ENCODE measurements around the gene CFAP73.

Gene CFAP73

DNA sequence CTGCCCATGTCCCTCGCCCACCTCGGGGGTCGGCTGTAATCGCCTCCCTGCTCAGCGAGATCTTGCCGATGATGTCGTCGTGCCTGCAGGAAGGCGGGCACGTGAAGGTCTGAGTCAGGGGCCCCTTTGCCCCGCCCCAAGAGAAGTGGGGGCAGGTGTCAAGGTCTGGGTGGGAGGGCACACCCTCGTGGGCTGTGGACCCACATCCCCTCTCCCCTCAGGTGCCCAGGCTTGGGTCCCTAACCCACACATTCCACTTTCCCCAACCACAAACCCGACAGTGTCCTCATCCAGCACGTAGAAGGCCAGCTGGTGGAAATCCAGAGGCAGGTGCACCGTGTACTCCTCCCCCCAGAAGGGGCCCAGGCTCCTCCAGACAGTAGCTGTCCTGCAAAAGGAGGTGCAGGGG lies 21.7 kb upstream of the CFAP73 start:
- peaks cover 23% of the 10 kb centered on the region for H3K27me3 Mint-ChIP-seq (ENCODE audit: low read depth)
- no peaks in the 10 kb centered on the region for H3K4me1 Mint-ChIP-seq
- H3K4me3 Mint-ChIP-seq: no peak overlapping the region
- no peaks in the 10 kb centered on the region for H3K36me3 Mint-ChIP-seq (ENCODE audit: low read depth)
- H3K9me3 Mint-ChIP-seq: peaks cover 15% of the 10 kb centered on the region
- H3K27ac Mint-ChIP-seq: no peak overlapping the region
- TF ChIP-seq, protein P1, sequence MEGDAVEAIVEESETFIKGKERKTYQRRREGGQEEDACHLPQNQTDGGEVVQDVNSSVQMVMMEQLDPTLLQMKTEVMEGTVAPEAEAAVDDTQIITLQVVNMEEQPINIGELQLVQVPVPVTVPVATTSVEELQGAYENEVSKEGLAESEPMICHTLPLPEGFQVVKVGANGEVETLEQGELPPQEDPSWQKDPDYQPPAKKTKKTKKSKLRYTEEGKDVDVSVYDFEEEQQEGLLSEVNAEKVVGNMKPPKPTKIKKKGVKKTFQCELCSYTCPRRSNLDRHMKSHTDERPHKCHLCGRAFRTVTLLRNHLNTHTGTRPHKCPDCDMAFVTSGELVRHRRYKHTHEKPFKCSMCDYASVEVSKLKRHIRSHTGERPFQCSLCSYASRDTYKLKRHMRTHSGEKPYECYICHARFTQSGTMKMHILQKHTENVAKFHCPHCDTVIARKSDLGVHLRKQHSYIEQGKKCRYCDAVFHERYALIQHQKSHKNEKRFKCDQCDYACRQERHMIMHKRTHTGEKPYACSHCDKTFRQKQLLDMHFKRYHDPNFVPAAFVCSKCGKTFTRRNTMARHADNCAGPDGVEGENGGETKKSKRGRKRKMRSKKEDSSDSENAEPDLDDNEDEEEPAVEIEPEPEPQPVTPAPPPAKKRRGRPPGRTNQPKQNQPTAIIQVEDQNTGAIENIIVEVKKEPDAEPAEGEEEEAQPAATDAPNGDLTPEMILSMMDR (IDR thresholded peaks at IDR 0.05; ENCODE audit: unreplicated experiment in 3 of 3): no peak

DNA sequence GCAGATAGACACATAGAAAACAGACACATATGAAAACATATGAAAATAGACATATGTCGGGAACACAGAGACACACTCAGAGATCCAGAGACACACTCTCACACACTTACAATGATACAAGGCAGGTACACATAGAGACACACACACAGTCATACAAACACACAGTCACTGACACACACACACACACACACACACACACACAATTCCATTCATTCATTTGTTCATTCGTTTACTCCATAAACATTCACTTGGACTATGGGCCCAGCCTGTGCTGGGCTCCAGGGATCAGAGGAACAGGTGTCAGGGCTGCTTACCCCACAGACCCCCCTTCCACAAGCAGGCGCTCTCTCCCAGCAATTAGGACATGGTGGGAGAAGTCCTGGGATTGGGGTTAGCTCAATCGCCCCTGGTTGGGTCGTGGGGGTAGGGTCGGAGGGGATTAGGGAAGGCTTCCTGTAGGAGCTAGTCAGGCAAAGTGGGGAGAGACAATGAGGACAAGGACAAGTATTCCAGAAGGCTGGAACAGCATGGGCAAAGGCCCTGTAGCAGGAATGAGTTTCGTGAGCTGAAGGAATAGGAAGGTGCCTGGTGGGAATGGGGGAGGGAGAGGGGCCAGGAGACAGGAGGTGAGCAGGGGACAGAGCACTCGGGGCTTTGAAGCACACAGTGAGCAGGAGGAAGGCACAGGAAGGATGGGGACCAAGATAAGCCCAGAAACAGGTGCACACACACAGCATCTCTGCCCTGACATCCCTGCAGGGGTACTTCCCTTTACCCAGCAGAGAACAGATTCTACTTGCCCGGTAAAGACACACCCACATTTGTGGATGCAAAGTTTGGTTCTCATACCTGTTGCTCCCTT lies 20.5 kb upstream of the CFAP73 start:
- H3K9me3 Mint-ChIP-seq: peaks cover 8% of the 10 kb centered on the region

GRCh38 chr12:113129664-113130456 lies 19.7 kb upstream of the CFAP73 start:
- Mint-ChIP-seq H3K4me1 (no peaks in the 10 kb centered on the region), H3K27ac (no peak overlapping the region), H3K36me3 (ENCODE audit: low read depth) (no peaks in the 10 kb centered on the region), H3K9me3 (peaks cover 3% of the 10 kb centered on the region), H3K27me3 (ENCODE audit: low read depth) (peaks cover 33% of the 10 kb centered on the region), H3K4me3 (no peak overlapping the region)
- TF ChIP-seq, protein P1 (IDR thresholded peaks at IDR 0.05; ENCODE audit: unreplicated experiment in 3 of 3): no peak

More for the DNA sequence above, 20.5 kb upstream of the CFAP73 start:
- Mint-ChIP-seq H3K27ac (no peak overlapping the region), H3K4me3 (no peak overlapping the region), H3K27me3 (ENCODE audit: low read depth) (peaks cover 27% of the 10 kb centered on the region), H3K4me1 (no peaks in the 10 kb centered on the region), H3K36me3 (ENCODE audit: low read depth) (no peaks in the 10 kb centered on the region)
- TF ChIP-seq, protein P1 (IDR thresholded peaks at IDR 0.05; ENCODE audit: unreplicated experiment in 3 of 3): no peak

GRCh38 chr12:113130457-113131135 lies 18.9 kb upstream of the CFAP73 start:
- H3K27ac Mint-ChIP-seq: no peak overlapping the region

DNA sequence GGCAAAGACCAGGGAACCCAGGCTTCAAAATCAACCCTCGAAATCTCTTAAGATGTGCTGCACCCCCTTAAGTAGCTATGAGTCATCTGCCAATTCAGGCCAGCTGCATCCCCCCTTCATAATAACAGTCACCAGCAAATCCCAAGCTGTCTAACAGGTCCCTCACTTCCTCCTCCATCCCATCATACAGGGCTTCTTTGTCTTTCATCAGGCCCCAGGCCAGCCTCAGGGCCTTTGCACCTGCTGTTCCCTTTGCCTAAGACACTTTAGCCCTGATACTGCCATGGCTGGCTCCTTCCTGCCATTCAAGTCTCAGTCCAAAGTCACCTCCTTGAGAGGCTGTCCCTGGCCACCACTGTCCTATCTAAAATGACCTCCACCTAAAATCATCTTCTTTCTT lies 18.0 kb upstream of the CFAP73 start:
- Mint-ChIP-seq H3K27me3 (ENCODE audit: low read depth) (peaks cover 49% of the 10 kb centered on the region), H3K9me3 (no peaks in the 10 kb centered on the region), H3K27ac (no peak overlapping the region), H3K4me3 (no peak overlapping the region), H3K4me1 (no peaks in the 10 kb centered on the region), H3K36me3 (ENCODE audit: low read depth) (no peaks in the 10 kb centered on the region)
- TF ChIP-seq, protein P1 (IDR thresholded peaks at IDR 0.05; ENCODE audit: unreplicated experiment in 3 of 3): no peak

More at GRCh38 chr12:113130457-113131135, 18.9 kb upstream of the CFAP73 start:
- H3K4me3 Mint-ChIP-seq: no peak overlapping the region
- H3K27me3 Mint-ChIP-seq (ENCODE audit: low read depth): peaks cover 40% of the 10 kb centered on the region
- no peaks in the 10 kb centered on the region for H3K4me1 Mint-ChIP-seq
- peaks cover 1% of the 10 kb centered on the region for H3K9me3 Mint-ChIP-seq
- TF ChIP-seq, protein P1 (IDR thresholded peaks at IDR 0.05; ENCODE audit: unreplicated experiment in 3 of 3): peak in 1 of 3 experiments; percentile 17
- no peaks in the 10 kb centered on the region for H3K36me3 Mint-ChIP-seq (ENCODE audit: low read depth)
